Astrocyte of the cerebellum (primary cell): ENCODE data around the gene NAMPT.
A peak's percentile ranks its signal among the peaks of the same experiment; 100 is the strongest.
"Not testable (repeated sequence)": the region's sequence is repeated elsewhere in the genome, so short reads cannot be mapped to it uniquely, and the experiment has no call there.

ENCODE experiments used
- DNase-seq: peaks from one replicate; pipeline ENCODE4 v3.0.0-alpha.2; 2011; ENCODE audit warnings: low read depth
- H3K4me3 ChIP-seq: 2 replicates; pipeline ENCODE4 v1.5.1; 2011; ENCODE audit warnings: mild to moderate bottlenecking, low read depth, low read length, moderate library complexity
- in situ Hi-C: cut with HindIII; loops from 2 replicates; pipeline ENCODE4 v1.10.0; 2017; ENCODE audit warnings: low sequenced_read_pairs
- TF ChIP-seq, protein P1 (sequence below): IDR thresholded peaks from 2 replicates; pipeline ENCODE4 v1.5.1; 2012; ENCODE audit warnings: low read length, low read depth, moderate library complexity, mild to moderate bottlenecking; ENCODE audit errors: missing control alignments

The NAMPT gene

DNA sequence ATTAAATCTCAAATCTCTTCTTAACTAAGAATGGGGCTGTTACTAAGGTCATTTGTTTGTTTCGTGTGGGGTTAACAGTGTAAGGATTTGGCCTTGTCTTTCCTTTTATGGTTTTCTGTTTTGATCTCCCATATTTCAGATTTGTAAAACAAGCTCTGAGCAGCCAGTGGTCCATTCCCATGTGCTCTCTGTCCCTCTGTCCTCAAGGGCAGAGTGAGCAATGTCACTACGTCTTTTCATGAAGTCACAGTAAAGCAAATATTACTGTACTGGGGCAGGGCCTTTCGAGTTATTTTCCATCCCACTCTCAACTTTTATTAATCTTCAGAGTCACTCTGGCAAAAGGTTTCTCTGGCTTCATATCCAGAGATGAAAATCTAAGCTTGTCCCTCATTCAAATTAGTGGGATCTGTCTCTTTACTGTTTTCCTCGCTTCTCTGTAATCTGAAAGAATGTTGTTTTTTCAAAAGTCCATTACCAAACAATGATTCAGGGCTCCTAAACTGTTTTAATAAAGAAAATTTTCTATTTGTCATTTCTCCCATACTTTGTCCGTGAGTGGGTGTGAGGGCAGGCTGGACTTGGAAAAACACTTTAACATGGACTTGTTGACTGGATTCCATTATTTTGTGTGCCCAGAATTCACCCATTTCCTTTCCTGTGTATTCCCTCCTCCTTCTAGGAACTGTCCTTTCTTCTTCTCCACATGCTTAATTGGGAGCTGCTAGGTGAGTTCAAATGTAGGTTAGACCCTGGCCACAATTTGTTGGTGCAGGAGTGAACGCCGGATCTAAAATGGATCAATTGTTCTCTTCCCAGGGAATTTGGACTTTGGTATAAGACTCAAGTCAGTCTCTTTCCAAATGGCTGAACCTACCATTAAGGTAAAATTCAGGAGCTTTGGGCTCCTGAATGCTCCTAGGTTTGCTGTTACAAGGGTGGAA lies 42.1 kb upstream of the NAMPT start:
- in situ Hi-C loops: no loop called here
- DNase-seq: no peak
- TF ChIP-seq, protein P1, sequence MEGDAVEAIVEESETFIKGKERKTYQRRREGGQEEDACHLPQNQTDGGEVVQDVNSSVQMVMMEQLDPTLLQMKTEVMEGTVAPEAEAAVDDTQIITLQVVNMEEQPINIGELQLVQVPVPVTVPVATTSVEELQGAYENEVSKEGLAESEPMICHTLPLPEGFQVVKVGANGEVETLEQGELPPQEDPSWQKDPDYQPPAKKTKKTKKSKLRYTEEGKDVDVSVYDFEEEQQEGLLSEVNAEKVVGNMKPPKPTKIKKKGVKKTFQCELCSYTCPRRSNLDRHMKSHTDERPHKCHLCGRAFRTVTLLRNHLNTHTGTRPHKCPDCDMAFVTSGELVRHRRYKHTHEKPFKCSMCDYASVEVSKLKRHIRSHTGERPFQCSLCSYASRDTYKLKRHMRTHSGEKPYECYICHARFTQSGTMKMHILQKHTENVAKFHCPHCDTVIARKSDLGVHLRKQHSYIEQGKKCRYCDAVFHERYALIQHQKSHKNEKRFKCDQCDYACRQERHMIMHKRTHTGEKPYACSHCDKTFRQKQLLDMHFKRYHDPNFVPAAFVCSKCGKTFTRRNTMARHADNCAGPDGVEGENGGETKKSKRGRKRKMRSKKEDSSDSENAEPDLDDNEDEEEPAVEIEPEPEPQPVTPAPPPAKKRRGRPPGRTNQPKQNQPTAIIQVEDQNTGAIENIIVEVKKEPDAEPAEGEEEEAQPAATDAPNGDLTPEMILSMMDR: no peak
- no peak overlapping the region for H3K4me3 ChIP-seq

- H3K4me3 ChIP-seq, in situ Hi-C loops, DNase-seq: not testable (repeated sequence)
Observed at GRCh38 chr7:106324509-106324908, 39.7 kb upstream of the NAMPT start.

DNA sequence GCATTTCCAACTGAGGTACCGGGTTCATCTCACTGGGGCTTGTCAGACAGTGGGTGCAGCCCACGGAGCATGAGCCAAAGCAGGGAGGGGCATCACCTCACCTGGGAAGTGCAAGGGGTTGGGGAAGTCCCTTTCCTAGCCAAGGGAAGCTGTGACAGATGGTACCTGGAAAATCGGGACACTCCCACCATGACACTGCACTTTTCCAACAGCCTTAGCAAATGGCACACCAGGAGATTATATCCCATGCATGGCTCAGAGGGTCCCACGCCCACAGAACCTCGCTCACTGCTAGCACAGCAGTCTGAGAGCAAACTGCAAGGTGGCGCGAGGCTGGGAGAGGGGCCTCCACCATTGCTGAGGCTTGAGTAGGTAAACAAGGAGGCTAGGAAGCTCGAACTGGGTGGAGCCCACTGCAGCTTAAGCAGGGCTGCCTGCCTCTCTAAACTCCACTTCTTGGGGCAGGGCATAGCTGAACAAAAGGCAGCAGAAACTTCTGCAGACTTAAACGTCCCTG lies 35.5 kb upstream of the NAMPT start:
- in situ Hi-C loops, DNase-seq, H3K4me3 ChIP-seq: not testable (repeated sequence)

DNA sequence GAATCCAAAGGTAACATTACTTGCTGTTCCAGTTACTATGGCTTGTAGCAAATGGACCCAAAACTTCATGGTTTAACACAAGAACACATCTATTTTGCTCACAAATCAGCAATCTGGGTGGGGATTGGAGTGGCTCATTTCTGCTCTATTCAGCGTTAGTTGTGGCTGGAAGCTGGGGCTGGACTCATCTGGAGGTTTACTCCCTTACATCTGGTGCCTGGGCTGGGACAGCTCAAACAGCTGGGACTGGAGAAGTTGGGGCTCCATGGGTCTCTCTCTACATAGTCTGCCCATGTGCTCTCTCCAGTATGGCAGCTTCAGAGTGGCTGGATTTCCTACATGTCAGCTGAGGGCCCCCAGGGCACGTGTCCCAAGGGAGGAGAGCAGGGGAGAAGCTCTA lies 33.7 kb upstream of the NAMPT start:
- no peak for DNase-seq
- TF ChIP-seq, protein P1: no peak
- no peak overlapping the region for H3K4me3 ChIP-seq
- in situ Hi-C loops: no loop called here

DNA sequence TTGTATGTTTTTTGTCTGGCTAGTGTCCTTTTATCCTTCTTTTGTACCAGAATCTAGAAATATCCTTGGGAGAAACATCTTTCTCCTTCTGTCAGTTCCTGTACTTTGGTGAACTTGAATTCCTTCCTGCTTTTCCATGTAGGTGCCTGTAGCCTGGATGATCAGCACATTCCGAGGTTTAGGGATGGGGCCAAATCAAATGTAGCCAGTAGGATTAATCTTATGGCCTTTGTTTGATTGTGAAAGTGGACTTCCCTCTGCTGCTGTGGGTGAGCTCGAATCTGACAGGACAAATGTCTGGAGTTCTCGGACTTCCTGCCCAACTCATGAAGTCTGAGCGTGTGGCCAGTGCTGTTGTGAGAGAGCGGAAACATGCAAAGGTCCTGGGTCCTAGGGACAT lies 33.2 kb upstream of the NAMPT start:
- in situ Hi-C loops: no loop called here
- no peak overlapping the region for H3K4me3 ChIP-seq
- TF ChIP-seq, protein P1: no peak
- DNase-seq: peak; percentile 40

DNA sequence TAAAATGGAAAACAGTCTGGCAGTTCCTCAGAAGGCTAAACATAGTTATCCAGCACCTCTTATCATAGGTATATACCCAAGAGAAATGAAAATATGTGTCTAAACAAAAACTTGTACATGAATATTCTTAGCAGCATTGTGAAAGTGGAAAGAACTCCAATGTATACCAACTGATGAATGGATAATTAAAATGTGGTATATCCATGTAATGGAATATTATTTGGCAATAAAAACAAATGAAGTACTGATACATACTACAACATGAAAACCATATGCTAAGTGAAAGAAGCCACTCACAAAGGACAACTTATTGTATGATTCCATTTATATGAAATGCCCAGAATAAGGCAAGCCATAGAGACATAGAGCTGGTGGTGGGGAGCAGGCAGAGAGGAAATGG lies 32.2 kb upstream of the NAMPT start:
- H3K4me3 ChIP-seq: no peak overlapping the region
- no peak for DNase-seq
- TF ChIP-seq, protein P1: no peak
- in situ Hi-C loops: no loop called here

DNA sequence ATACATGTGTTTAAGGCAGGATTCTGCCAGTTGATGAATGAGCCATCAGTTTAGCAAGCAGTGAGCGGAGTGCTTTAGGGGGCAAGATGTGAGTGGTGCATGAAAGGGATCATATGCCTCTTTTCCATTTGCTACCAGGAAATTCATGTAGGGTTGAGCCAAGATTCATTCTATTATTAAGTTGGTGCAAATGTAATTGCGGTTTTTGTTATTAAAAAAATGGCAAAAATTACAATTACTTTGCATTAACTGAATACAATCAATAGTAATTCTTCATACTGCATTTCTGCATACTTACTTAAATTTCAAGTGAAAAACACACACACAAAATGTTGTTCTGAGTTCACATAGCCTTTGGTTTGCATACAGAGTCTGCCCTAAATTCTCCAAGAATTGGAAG lies 30.1 kb upstream of the NAMPT start:
- TF ChIP-seq, protein P1: no peak
- DNase-seq: no peak
- no peak overlapping the region for H3K4me3 ChIP-seq
- in situ Hi-C loops: no loop called here
